ENCODE results near the gene PLD2.

PLD2 gene

DNA sequence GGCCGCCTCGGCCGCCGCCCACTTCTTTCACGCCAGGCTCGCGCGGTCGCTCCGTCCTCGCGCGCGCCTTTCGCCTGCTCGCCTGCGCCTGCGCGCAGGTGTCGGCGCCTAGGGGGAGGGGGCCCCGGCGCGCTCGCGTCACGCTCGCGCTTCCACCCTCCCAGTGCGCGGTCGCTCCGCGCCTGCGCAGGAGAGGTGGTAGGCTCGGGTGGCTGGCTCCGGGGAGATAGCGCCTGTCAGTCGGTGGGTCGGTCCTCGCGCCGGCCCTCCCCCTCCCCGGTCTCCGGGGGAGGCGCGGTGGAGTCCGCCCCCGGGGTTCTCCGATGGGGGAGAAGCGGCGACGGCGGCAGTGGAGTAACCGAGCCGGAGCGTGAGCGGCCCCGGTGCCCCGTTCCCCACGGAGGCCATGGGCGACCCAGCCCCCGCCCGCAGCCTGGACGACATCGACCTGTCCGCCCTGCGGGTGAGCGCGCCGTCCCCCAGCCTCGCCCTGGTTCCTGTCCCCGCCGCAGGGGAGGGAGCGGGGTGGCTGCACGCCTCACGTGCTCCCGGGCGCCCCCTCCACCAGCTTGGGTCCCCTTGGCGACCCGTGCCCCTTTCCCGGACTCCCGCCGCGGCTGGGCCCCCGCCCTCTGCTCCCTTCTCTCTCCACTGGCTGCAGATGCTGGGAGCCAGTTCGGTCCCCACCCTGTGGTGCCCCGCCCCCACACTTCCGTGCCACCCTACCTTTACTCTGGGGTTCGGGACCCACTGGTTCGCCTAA is 26.4 kb downstream of the PLD2 start, which contains the start of gene MINK1:
Gene MINK1 (plus strand): TSS at position 163 of the 763 bp plus-strand sequence. CDS start 244 bp downstream, at position 407.
- no peak for TF ChIP-seq CTCF (IDR thresholded peaks at IDR 0.05; ENCODE audit: low read depth, low read length, missing control alignments)
- H3K4me3 ChIP-seq (replicated peaks; ENCODE audit: low read depth, low read length) = peak within 1 kb of the TSS; percentile 85
- DNase-seq (ENCODE audit: extremely low read depth, low read depth) = peak; percentile 69

DNA sequence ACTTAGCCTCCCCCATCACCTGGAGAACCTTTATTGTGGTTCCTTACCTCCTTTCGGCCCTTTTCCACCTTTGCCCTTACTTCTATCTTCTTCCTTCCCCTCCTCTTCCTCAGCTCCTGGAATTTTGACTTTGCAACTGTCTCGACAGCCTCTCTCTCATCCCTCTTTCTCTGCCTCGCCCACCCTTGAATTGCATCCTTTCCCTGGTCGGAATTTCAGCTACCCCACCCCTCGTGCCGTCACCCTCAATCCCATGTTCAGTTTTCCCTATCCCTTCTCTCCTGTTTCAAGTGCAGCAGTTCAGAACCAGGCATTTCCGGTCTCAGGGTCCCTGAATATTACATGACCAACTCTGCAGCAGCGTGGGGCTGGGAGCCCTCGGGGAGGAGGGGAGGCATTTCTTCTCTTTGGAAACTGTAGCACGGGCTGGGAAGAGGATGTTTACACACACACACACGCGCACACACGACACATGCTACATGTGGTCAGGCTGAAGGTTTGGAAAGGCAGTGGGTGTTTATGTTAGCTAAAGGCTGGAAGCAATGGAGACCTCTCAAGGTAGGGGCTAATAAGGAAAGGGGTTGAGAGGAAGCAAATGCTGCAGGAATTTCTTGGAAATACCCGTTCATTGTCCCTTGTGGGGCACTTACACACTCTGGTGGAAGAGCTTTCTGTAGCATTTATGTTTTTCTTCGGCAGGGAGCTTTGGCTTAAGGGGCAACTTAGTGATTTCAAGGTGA is 27.2 kb downstream of the PLD2 start:
- DNase-seq (ENCODE audit: extremely low read depth, low read depth) = peak; percentile 19
- H3K4me3 ChIP-seq (replicated peaks; ENCODE audit: low read depth, low read length) = peak overlapping the region; percentile 85
- no peak for TF ChIP-seq CTCF (IDR thresholded peaks at IDR 0.05; ENCODE audit: low read depth, low read length, missing control alignments)

- no peak for DNase-seq (ENCODE audit: extremely low read depth, low read depth)
- TF ChIP-seq CTCF (IDR thresholded peaks at IDR 0.05; ENCODE audit: low read depth, low read length, missing control alignments) = no peak
- H3K4me3 ChIP-seq (replicated peaks; ENCODE audit: low read depth, low read length) = peak overlapping the region; percentile 85
Measured at GRCh38 chr17:4834681-4835020, 27.7 kb downstream of the PLD2 start.

DNA sequence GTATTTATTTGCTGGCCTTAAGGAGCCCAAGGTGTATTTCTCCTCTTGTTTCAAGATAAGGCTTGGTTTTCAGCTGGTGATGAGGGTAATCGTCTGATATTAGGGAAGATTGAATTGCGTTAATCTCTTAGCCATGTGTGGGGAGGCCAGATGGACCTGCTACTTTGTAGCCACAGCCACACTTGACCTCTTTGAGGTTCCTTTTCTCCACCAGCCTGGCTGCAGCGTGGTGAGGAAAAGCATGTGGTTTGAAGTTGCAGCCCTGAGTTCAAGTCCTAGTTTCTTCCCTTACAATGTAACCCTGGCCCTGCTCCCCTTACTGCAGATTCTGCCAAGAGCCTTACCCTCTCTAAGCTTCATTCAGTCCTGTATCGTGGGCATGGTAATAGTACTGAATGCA is 29.3 kb downstream of the PLD2 start:
- no peak overlapping the region for H3K4me3 ChIP-seq (replicated peaks; ENCODE audit: low read depth, low read length)
- DNase-seq (ENCODE audit: extremely low read depth, low read depth) = no peak
- no peak for TF ChIP-seq CTCF (IDR thresholded peaks at IDR 0.05; ENCODE audit: low read depth, low read length, missing control alignments)

- no peak for TF ChIP-seq CTCF (IDR thresholded peaks at IDR 0.05; ENCODE audit: low read depth, low read length, missing control alignments)
- no peak for DNase-seq (ENCODE audit: extremely low read depth, low read depth)
- no peak overlapping the region for H3K4me3 ChIP-seq (replicated peaks; ENCODE audit: low read depth, low read length)
Measured at GRCh38 chr17:4837471-4838308, 30.7 kb downstream of the PLD2 start.

DNA sequence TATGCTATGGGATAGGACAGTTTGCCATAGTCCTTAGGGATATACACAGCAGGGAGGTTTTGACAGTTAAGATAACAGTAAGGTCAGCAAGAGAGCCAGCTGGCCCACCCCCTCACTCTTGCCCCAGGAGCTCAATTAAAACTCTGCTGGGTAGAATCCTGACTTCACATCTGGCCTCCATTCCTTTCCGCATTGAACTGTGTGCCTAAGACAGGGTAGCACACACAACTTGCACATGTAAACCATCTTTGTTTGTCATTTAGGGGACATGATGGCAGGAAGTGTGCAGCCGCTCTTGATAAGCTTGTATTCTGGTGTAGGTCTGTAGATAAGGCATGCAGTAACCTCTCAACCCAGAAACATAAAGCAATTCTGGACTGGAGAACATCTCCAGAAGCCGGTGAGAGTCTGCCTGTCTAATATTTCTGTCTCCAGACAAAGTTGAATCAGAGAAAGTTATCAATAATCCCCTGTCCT is 31.4 kb downstream of the PLD2 start:
- DNase-seq (ENCODE audit: extremely low read depth, low read depth) = no peak
- no peak for TF ChIP-seq CTCF (IDR thresholded peaks at IDR 0.05; ENCODE audit: low read depth, low read length, missing control alignments)
- H3K4me3 ChIP-seq (replicated peaks; ENCODE audit: low read depth, low read length) = no peak overlapping the region
